GM23248 (cell line): Measurements from ENCODE around the gene DOCK6. TPM values are rescaled to one million over a fixed set of nuclear protein-coding genes. Genes with fewer than 3 reads are reported as not detected.

Source experiments
- DNase-seq: peaks from one replicate; pipeline ENCODE4 v3.0.0-alpha.2; 2015
- H2AFZ ChIP-seq: fragments of 200-600 bp; sonication (generic); 2 replicates; pipeline ENCODE4 v1.6.1; 2016; ENCODE audit warnings: antibody characterized with exemption
- H3F3A ChIP-seq: fragments of 200-600 bp; sonication (generic); 2 replicates; pipeline ENCODE4 v1.6.1; 2016; ENCODE audit warnings: mild to moderate bottlenecking, antibody characterized with exemption, mixed run types; ENCODE audit not compliant: insufficient read depth
- H3K27ac ChIP-seq: fragments of 200-600 bp; sonication (generic); 2 replicates; pipeline ENCODE4 v1.5.1; 2016; ENCODE audit warnings: mild to moderate bottlenecking
- H3K27me3 ChIP-seq: fragments of 200-600 bp; sonication (generic); replicated peaks from 2 replicates; pipeline ENCODE4 v1.6.1; 2016; ENCODE audit warnings: mild to moderate bottlenecking; ENCODE audit not compliant: insufficient read depth
- H3K36me3 ChIP-seq: fragments of 200-600 bp; sonication (generic); 2 replicates; pipeline ENCODE4 v1.6.1; 2016; ENCODE audit warnings: low read depth, mild to moderate bottlenecking
- H3K4me1 ChIP-seq: fragments of 200-600 bp; sonication (generic); 2 replicates; pipeline ENCODE4 v1.6.1; 2016; ENCODE audit warnings: mild to moderate bottlenecking; ENCODE audit not compliant: insufficient read depth
- H3K4me2 ChIP-seq: fragments of 200-600 bp; sonication (generic); one replicate; pipeline ENCODE4 v1.6.1; 2016; ENCODE audit warnings: mild to moderate bottlenecking; ENCODE audit not compliant: unreplicated experiment
- H3K4me3 ChIP-seq: fragments of 200-600 bp; sonication (generic); 2 replicates; pipeline ENCODE4 v1.5.1; 2016; ENCODE audit warnings: mild to moderate bottlenecking
- H3K79me2 ChIP-seq: fragments of 200-600 bp; sonication (generic); 2 replicates; pipeline ENCODE4 v1.6.1; 2016; ENCODE audit warnings: mild to moderate bottlenecking; ENCODE audit not compliant: insufficient read depth
- H3K9ac ChIP-seq: fragments of 200-600 bp; sonication (generic); 2 replicates; pipeline ENCODE4 v1.6.1; 2016; ENCODE audit warnings: mild to moderate bottlenecking
- H3K9me2 ChIP-seq: fragments of 200-600 bp; sonication (generic); 2 replicates; pipeline ENCODE4 v1.6.1; 2016; ENCODE audit warnings: mixed run types, mild to moderate bottlenecking, moderate library complexity; ENCODE audit not compliant: insufficient read depth
- H3K9me3 ChIP-seq: fragments of 200-600 bp; sonication (generic); one replicate; pipeline ENCODE4 v1.6.1; 2017; ENCODE audit warnings: low read depth
- H4K20me1 ChIP-seq: fragments of 200-600 bp; sonication (generic); 2 replicates; pipeline ENCODE4 v1.6.0; 2016; ENCODE audit not compliant: insufficient read depth
- EZH2 ChIP-seq: fragments of 200-600 bp; sonication (generic); IDR thresholded peaks from 2 replicates; pipeline ENCODE4 v1.6.1; 2018; ENCODE audit warnings: antibody characterized with exemption, mild to moderate bottlenecking; ENCODE audit not compliant: insufficient read depth, poor library complexity, severe bottlenecking
- EZH2phosphoT487 ChIP-seq: fragments of 200-600 bp; sonication (generic); IDR thresholded peaks from 2 replicates; pipeline ENCODE4 v1.6.1; 2018; ENCODE audit warnings: antibody characterized with exemption, moderate library complexity, mild to moderate bottlenecking, low read depth; ENCODE audit not compliant: insufficient read depth
- WGBS, 2 experiments: methylation state at CpG; one replicate each; pipeline ENCODE4 v1.1.6; 2015 to 2017; ENCODE audit warnings: low lambda C conversion rate in 2 of 2, low coverage in 1 of 2; ENCODE audit errors: missing lambda C conversion rate in 2 of 2; 5-methylcytosine and 5-hydroxymethylcytosine counted together
- in situ Hi-C: fragments of 300-500 bp; cut with MboI; formaldehyde crosslinking; loops from 2 replicates; pipeline ENCODE4 v1.15.0; 2020
- polyA plus RNA-seq: library from polyadenylated mRNA; unstranded; fragments of >200 nt; fragmentation: Nextera tagmentation; extraction: Ambion mirVana; gene quantifications from 2 replicates; pipeline ENCODE4 v1.2.1, GENCODE V29; 2016
- total RNA-seq: library from RNA; depleted of rRNA; stranded (reverse); fragments of >200 nt; shearing (Covaris generic); gene quantifications from 2 replicates; pipeline ENCODE4 v1.2.3, GENCODE V29; 2014

DOCK6 gene
- total and polyA plus RNA-seq, 2 experiments from 2014 or later = 10.7 to 11.8 TPM

DNA sequence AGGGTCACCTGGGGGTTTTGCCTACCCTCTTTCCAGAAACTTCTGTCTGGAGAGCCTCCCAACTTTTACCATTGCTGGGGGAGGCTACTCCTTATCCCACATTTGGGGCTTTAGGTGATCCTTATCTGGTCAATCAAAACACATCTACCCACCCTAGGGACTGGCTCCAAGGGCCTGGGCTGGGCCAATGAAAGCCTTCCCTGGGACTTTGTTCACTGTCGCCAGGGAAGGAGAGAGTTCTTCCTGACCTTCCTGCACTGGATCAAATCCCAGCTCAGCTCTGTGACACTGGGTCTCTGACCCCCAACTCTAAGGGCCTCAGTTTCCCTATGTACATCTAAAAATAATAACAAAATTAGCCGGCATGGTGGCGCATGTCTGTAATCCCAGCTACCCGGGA, 11.1 kb downstream of the DOCK6 start:
- no peak for DNase-seq

GRCh38 chr19:11248852-11249251, 13.5 kb downstream of the DOCK6 start:
- Histone ChIP-seq H3K27ac (no peak overlapping the region), H3K9ac (no peak overlapping the region), H2AFZ (no peak overlapping the region), H3K4me3 (no peak overlapping the region), H3K9me3 (no peaks in the 10 kb centered on the region), H3K27me3 (no peaks in the 10 kb centered on the region), H4K20me1 (no peaks in the 10 kb centered on the region), H3F3A (no peaks in the 10 kb centered on the region), H3K79me2 (no peaks in the 10 kb centered on the region), H3K4me1 (no peaks in the 10 kb centered on the region), H3K36me3 (no peaks in the 10 kb centered on the region), H3K9me2 (no peaks in the 10 kb centered on the region), H3K4me2 (no peak overlapping the region)
- no peak for DNase-seq
- WGBS, 2 experiments = 96 to 97% methylated on average over 2 of the region's 2 CpGs
- in situ Hi-C loops = no loop called here
- TF ChIP-seq EZH2phosphoT487 (no peak), EZH2 (no peak)

More for the DNA sequence above, 11.1 kb downstream of the DOCK6 start:
- no peaks in the 10 kb centered on the region for H3K9me2 ChIP-seq
- TF ChIP-seq EZH2 = no peak
- no peak for TF ChIP-seq EZH2phosphoT487
- no peaks in the 10 kb centered on the region for H3K79me2 ChIP-seq
- H3K4me2 ChIP-seq = no peak overlapping the region
- no peak overlapping the region for H2AFZ ChIP-seq
- no peaks in the 10 kb centered on the region for H3K36me3 ChIP-seq
- H3K9ac ChIP-seq = no peak overlapping the region
- no peak overlapping the region for H3K27ac ChIP-seq
- no peaks in the 10 kb centered on the region for H4K20me1 ChIP-seq
- H3F3A ChIP-seq = no peaks in the 10 kb centered on the region
- in situ Hi-C loops = no loop called here
- H3K27me3 ChIP-seq = no peaks in the 10 kb centered on the region
- H3K4me1 ChIP-seq = no peaks in the 10 kb centered on the region
- no peaks in the 10 kb centered on the region for H3K9me3 ChIP-seq
- H3K4me3 ChIP-seq = no peak overlapping the region
- WGBS, 2 experiments = 93 to 97% methylated on average over 4 of the region's 4 CpGs

- Histone ChIP-seq H2AFZ (no peak overlapping the region), H3K4me1 (no peaks in the 10 kb centered on the region), H3K36me3 (no peaks in the 10 kb centered on the region), H3F3A (no peaks in the 10 kb centered on the region), H4K20me1 (no peaks in the 10 kb centered on the region), H3K27me3 (no peaks in the 10 kb centered on the region), H3K9me3 (no peaks in the 10 kb centered on the region), H3K4me3 (no peak overlapping the region), H3K79me2 (no peaks in the 10 kb centered on the region), H3K27ac (no peak overlapping the region), H3K9me2 (no peaks in the 10 kb centered on the region), H3K4me2 (no peak overlapping the region), H3K9ac (no peak overlapping the region)
- TF ChIP-seq EZH2phosphoT487 (no peak), EZH2 (no peak)
- in situ Hi-C loops = no loop called here
- DNase-seq = no peak
- 94 to 96% methylated on average over 14 of the region's 14 CpGs for WGBS, 2 experiments
Observed at GRCh38 chr19:11247934-11248333, 14.4 kb downstream of the DOCK6 start.

DNA sequence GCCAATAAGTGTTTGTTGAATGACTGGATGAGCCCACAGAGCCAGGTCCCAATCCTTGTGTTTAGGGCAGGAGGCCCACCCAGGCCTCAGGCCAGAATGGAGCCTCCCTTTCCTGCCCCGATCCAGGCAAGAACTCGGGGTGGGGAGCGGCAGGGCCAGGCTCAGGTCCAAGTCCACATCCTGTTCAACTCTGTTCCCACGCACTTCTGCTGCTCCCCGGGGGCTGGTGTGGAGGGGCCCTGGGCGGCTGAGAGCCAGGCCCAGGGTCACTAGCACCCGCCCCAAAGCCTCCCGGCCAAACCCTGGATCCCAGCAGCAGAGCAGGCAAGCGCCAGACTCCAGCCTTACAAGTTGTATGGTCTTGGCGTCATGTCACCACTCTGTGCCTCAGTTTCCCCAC, 14.9 kb downstream of the DOCK6 start:
- no peak overlapping the region for H3K4me2 ChIP-seq
- no peaks in the 10 kb centered on the region for H3K4me1 ChIP-seq
- no peaks in the 10 kb centered on the region for H3K27me3 ChIP-seq
- no peak for DNase-seq
- H3K9ac ChIP-seq = no peak overlapping the region
- no peaks in the 10 kb centered on the region for H3K79me2 ChIP-seq
- in situ Hi-C loops = no loop called here
- H4K20me1 ChIP-seq = no peaks in the 10 kb centered on the region
- H3K27ac ChIP-seq = no peak overlapping the region
- no peaks in the 10 kb centered on the region for H3K9me3 ChIP-seq
- WGBS, 2 experiments = 74 to 77% methylated on average over 10 of the region's 10 CpGs
- H3K9me2 ChIP-seq = no peaks in the 10 kb centered on the region
- TF ChIP-seq EZH2phosphoT487 (no peak), EZH2 (no peak)
- no peaks in the 10 kb centered on the region for H3F3A ChIP-seq
- H3K4me3 ChIP-seq = no peak overlapping the region
- H2AFZ ChIP-seq = no peak overlapping the region
- H3K36me3 ChIP-seq = no peaks in the 10 kb centered on the region

DNA sequence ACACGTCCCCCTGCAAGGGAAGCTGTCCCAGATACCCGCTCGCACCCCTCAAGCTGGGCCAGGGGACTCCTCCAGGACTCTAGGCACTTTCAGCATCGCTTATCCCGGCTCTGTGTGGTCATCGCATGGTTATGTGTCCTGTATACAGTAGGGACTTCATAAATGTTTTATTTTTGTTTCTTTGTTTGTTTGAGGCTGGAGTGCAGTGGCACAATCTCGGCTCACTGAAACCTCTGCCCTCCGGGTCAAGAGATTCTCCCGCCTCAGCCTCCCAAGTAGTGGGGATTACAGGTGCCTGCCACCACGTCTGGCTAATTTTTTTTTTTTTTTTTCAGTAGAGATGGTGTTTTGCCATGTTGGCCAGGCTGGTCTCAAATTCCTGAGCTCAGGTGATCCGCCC, 15.4 kb downstream of the DOCK6 start:
- in situ Hi-C loops = no loop called here
- Histone ChIP-seq H3K9me3 (no peaks in the 10 kb centered on the region), H3K79me2 (no peaks in the 10 kb centered on the region), H3K4me1 (no peaks in the 10 kb centered on the region), H3K36me3 (no peaks in the 10 kb centered on the region), H3K9ac (no peak overlapping the region), H3K4me3 (no peak overlapping the region), H3K9me2 (no peaks in the 10 kb centered on the region), H3K27me3 (no peaks in the 10 kb centered on the region), H3K27ac (no peak overlapping the region), H4K20me1 (no peaks in the 10 kb centered on the region), H2AFZ (no peak overlapping the region), H3F3A (no peaks in the 10 kb centered on the region), H3K4me2 (no peak overlapping the region)
- TF ChIP-seq EZH2phosphoT487 (no peak), EZH2 (no peak)
- 87 to 88% methylated on average over 11 of the region's 11 CpGs for WGBS, 2 experiments
- DNase-seq = no peak
